Measurements from ENCODE around the gene KRTCAP2.
"Not testable (repeated sequence)": the region's sequence is repeated elsewhere in the genome, so short reads cannot be mapped to it uniquely, and the experiment has no call there.

The KRTCAP2 gene

DNA sequence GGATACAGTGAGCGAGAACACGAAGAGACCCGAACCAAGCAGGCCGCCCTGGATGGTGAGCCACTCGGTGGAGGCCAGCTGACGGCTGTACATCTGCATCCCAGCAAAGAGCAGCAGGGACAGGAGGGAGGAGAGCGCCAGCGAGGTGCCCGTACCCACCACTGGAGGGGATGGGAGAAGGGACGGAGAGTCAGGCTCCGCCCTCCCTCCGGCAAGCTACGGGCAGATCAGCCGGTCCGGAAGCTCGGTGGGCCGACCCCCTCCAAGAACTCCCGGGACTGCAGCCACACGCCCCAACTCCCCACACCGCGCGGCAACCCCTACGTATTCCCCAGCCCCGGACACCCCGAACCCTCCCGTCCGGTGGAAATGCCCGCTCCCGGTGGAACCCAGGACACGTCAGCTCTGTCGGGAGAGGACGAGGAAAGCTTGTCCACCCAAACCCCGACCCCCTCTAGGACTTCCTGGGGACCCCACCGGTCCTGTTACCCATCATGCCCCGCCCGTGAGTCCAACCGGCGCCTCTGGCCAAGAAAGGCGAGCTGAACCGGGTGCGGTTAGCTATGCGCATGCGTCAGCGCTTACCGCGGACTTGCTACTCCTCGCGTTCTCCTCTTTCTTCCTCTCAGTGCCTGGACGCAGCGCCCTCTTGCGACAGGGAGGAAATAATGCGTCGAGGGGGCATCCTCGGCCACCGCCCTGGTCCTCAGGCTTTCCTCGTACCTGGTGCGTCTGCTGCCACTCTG, at the start of gene KRTCAP2:
TSS of gene KRTCAP2 (minus strand) at position 573 of the 746 bp plus-strand sequence. CDS start at position 493, 80 bp downstream.
- DNase-seq (ENCODE audit: low read depth), result peak; percentile 94

DNA sequence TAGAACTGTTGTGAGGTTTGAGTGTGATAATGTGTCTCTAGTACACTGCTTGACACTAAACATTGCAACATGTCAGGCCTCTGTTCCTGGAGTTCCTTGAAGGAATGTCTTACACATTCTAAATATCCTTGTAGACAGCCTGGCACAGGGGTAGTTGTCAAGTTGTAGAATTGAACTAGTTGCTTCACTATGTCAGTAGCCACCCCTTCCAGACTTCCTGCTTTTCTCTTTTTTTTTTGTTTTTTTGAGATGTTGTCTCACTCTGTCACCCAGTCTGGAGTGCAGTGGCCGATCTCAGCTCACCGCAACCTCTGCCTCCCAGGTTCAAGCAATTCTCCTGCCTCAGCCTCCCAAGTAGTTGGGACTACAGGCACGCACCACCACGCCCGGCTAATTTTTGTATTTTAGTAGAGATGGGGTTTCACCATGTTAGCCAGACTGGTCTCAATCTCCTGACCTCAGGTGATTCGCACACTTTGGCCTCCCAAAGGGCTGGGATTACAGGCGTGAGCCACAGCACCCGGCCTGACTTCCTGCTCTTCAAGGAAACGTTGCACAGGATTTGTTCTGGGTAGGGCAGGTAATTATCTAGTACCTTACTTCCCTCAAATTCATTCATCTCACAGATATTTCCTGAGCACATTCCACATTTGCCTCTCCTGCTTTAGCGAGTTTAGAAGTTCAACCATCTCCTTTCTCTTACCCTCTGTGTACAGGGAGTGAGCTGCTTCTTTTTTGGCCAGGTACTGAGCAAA, 47.3 kb upstream of the KRTCAP2 start:
- not testable (repeated sequence) for DNase-seq (ENCODE audit: low read depth)

DNA sequence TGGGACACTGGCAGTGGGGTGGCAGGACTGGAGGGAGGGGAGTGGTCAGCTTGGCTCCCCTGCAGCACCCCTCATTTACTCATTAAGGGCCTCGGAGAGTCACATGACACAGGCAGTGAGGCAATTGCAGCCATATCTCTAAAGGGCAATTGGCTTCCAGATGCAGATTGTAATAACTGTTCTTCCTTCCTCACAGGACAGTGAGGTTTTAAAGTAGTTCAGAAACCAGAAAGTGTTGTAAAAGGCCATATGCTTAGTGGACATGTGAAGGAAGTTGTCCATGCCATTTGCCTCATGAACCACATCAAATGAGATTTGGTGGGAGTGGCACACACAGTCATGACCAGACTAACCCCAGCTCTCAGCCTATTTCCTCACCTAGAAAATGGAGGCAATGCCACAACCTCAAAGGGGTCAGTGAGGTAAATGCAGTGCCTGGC, 46.5 kb upstream of the KRTCAP2 start:
- peak; percentile 38 for DNase-seq (ENCODE audit: low read depth)

DNA sequence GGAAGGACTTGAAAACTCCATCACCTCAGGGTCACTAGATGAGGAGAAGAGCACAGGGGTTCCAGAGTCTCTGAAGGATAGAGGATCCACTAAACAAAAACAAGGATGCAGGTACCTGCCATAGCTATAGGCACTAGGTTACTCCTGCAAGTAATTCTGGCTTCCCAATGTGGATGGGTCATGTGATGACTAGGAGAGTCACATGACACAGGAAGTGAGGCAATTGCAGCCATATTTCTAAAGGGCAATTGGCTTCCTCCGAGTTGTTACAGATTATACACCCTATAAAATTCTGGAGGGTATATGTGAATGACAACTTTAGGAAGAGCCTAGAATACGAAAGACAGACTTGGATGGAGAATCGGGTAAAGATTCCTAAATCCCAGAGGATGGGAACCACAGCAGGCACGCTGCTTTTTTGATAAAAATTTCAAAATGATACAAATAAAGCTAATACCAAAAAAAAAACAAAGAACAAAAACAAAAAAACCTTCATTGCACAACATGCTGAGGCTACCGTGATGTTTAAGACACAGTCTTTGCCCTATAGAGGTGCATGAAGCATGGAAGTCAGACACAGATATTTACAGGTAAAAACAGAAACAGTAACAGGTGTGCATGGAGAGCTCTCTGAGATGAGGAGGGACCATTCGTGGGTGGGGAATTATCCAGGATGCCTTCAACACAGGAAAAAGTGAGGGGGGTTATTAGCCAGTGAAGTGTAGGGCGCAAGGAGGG, 45.9 kb upstream of the KRTCAP2 start:
- peak; percentile 72 for DNase-seq (ENCODE audit: low read depth)

DNA sequence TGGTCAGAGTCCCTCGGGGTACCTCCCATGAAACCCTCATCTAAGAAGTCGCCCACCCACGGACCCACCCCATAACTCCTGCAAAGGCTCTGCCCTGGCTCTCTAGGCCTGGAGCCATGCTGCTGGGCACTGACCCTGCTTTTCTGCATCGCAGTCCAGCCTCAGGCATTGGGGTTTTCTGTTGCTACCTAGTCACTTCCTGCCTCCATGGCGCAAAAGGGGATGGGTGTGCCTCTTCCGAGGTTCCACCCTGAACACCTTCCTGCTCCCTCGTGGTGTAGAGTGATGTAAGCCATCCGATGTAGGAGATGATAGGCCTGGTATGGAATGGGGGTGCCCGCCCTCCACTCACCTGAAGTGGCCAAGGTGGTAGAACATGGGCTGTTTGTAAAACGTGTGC, 41.6 kb upstream of the KRTCAP2 start:
- not testable (repeated sequence) for DNase-seq (ENCODE audit: low read depth)

DNA sequence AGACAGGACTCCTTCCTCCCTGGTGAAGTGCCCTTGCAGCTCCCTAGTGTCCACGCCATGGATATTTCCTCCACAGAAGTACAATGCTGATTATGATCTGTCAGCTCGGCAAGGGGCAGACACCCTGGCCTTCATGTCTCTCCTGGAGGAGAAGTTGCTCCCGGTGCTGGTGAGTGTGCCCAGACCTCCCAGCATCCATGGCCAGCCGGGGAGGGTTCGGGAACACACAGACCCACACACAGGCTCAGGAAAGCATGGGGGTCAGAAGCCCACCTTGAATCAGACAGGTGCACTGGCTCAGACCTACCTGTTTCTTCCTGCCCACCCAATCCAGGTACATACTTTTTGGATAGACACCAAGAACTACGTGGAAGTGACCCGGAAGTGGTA, 38.9 kb upstream of the KRTCAP2 start:
- DNase-seq (ENCODE audit: low read depth), result not testable (repeated sequence)

DNA sequence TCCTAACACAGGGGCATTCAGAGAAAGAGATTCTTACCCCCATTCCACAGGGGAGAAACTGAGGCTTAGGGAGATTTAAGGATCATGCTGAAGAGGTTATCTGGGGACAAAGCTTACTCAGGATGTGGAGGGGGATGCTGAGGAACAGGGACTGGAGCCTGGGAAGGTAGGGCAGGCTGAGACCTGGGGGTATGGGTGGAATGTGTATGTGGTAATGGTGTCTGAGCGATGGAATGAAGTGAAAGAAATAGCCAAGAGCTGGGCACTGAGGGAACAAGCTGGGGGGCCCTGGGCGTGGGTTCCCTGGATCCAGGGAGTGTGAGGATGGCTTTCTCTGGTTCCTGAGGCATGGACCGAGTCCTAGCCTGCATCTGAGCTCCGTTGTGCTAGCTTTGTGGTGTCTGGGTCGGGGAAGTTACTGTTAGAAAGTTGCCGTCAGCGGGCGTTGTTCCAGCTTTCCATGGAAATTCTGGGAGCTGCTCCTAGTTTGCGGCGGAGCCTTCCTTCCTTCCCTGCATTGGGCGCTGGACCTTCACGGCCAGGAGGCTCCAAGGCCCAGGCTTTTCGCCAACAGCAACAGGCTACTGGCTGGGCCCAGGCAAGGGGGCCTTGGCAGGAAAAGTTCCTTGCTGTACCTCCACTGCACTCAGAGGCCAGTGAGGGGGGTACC, 38.4 kb upstream of the KRTCAP2 start:
- DNase-seq (ENCODE audit: low read depth), result not testable (repeated sequence)

DNA sequence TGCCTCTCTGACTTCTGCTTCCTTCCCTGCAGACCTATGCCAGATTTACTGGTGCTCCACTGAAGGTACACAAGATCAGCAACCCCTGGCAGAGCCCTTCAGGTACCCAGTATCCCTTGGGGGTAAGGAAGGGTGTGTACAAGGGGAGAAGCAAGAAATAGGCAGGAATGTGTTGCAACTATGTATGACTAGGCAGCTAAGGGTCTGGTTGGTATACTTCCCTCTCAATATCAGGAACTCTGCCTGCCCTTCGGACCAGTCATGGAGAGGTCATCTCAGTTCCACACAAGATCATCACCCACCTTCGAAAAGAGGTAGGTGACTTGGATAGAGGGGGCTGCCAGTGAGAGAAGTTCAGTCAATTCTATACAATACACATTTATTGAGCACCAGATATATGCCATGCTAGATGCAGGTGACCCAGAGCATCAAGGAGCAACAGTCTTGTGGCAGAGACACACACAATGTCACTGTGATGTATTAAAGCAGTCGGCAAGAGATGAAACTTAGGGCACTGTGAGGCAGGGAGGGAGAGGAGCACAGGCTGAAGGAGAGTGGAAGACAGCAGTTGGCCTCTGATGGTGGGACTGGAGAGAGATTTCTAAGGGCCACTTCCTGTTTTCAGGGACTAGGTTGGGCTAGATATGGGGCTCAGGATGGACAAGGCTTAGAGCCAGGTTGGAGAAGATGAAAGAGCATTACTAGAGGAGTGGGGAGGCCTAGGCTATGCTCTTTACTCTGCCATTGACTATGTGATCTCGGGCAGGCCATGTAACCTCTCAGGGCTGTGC, 37.4 kb upstream of the KRTCAP2 start:
- DNase-seq (ENCODE audit: low read depth), result no peak

DNA sequence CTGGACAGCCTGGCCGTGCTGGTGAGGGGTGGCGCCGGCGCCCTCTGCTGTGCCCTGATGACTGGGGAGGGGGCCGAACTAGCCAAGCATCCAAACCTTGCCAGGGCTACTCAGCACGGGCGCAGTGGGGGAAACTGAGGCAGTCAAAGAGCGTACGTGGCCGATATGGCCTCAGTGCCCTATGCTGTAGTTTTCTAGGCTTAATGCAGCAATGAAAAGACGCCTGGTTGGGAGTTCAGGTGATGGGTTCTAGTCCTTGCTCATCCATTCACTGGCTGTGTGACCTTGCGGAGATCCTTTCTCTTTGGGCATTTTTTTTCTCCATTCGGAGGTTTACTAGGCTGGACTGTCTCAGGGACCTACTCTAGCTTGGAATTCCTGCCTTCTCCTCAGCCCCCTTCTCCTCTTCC, 36.2 kb upstream of the KRTCAP2 start:
- no peak for DNase-seq (ENCODE audit: low read depth)

DNA sequence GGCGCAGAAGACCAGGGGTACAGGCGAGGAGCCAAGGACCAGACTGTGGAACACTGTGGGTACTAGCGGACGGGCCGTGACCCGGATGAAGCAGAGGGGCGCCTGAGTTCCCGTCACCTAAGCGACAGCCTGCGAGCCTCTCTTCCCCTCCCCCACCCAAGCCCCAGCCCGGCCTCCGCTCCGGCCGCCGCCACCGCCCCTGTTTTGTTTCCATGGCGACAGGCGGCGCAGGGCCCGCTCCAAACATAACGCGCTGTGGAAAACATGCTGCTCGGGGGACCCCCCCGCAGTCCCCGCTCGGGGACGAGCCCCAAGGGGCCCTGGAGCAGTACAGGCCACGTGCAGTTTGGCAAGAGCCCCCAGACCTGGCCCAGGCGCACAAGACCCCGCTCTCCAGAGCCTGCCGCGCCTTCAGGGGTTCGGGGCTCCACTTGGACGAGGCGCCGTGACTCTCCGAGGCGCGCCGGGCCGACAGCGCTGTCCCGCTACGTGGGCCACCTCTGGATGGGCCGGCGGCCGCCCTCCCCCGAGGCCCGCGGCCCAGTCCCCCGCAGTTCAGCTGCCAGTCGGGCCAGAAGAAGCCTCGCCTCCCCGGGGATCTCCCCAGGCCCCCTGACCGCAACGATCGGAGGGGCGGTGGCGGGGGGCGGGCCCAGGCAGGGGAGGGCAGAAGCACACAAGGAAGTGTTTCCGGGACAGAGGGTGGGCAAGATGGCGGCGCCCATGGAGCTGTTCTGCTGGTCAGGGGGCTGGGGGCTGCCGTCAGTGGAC, 35.6 kb upstream of the KRTCAP2 start, which contains the start of gene MTX1:
TSS of gene MTX1 (plus strand) at position 155 of the 771 bp plus-strand sequence. CDS start at position 265, 110 bp downstream.
- DNase-seq (ENCODE audit: low read depth), result peak; percentile 83

DNA sequence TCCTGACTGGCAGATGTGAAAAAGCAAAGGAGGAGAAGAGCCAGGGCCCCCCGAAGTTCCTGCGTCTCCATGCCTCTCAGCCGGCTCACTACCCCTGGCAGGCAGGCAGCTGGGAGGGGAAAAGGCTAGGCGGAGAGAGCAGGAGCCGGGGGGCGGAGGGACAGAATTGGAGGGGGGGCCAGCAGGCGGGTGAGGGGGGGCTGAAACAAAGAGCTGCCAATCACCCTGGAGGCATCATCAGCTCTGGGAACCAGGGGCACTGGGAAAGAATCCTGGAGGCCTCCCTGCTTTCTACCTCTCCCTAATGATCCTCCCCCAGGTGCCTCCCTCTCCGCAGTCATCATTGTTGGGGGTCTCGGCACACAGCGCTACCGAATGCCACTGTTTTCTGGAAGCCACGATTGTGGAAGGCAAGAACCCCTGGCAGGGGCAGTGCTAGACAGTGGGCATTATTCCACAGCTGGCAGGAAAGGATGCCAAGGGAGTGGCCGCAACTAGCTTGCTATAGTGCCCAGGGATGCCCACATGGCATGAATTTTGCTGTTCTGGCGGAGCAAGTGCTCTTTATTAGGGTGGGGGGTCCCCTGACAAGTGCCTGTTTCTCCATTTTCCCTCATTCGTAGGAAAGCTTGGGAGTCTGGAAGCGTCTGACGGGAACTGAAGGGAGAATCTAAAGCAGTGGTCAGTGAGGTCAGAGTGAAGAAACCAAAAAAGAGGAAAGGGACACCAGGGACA, 34.9 kb upstream of the KRTCAP2 start, which contains the start of gene THBS3:
TSS of gene THBS3 (minus strand) at position 92 of the 735 bp plus-strand sequence. CDS start at position 71, 21 bp downstream.
- peak; percentile 35 for DNase-seq (ENCODE audit: low read depth)

DNA sequence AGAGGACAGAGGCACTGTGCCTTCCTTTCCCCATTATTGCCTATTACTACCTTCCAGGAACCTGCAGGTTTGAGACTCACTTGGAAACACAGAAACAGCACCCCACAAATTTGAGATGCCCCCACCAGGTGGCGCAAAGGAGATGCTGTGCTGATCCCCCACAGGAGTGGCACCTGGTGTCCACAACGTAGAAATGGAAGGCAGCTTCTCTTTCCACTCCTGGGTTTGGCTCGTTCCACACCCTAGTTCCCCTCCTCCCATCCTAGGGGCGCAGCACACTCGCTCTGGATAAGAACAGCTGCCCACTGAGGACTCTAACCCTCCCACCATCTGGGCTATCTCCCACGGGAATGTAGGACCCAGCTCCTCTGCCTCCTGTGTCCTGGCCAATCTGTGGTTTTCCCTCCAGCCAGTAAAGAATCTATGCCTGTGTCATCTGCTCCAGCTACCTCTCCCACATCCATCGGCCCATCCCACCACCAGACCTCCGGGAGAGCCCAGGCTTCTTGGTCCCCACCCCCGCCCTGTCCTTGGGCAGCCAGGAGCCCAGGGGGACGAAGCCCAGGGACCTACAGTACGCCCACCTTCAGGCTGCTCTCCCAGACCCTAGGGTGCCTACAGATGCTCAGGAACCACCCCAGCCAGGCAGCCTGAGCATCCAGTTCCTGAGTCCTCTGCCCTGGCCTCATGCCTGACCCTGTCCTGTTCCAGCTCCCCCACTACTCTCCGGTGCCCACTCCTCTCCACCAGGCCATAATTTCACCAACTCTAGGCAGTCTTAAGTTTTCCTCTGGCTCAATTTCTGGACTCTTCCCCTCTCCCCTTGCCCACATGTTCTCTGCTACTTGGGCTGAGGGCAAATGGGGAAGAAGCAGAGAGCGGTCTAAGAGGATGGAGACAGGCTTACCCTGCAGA, 34.0 kb upstream of the KRTCAP2 start:
- peak; percentile 81 for DNase-seq (ENCODE audit: low read depth)

DNA sequence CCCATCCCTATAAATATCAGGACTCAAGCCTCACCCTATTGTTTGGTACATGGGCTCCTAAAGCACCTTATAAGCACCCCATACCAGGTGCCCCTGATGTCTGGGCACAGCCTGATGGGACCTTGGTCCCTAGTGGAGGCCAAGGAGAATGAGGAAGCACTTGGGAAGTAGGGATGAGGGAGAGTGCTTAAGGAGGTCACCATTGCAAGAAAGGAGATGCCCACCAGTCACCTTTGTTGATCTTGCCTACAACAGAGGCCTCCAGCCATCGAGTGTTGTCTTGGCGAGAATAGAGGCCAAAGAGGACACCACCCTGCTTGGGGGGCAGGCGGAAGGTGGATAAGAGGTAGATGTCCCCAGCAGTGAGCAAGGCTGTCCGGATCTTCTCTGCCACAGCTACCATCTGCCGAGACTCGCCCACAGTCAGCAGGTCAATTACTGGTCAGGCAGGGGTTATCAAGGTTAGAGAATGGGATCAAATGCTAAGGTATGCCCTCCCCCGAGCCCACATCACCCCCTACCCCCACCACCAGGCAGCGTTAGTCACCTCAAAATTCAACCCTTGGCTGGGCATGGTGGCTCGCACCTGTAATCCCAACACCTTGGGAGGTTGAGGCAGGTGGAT, 33.0 kb upstream of the KRTCAP2 start:
- no peak for DNase-seq (ENCODE audit: low read depth)

DNA sequence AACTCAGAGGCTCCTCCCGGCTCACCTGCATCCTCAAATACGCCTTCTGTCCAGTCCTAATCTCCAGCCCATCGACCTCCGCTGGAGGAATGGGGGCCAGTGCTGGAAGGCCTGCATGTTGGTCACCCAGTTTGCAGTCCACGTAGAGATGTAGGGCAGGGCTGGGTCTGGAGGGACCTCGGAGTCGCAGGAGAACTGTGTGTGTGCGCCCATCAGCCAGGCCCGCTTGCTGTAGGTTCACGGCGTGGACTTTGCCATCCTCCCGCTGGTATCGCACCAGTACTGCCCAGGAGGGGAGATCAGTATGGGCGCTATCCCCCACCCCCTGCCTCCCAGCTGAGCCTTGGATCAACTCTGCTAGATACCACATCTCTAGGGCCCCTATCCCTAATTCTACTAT, 31.9 kb upstream of the KRTCAP2 start:
- no peak for DNase-seq (ENCODE audit: low read depth)

DNA sequence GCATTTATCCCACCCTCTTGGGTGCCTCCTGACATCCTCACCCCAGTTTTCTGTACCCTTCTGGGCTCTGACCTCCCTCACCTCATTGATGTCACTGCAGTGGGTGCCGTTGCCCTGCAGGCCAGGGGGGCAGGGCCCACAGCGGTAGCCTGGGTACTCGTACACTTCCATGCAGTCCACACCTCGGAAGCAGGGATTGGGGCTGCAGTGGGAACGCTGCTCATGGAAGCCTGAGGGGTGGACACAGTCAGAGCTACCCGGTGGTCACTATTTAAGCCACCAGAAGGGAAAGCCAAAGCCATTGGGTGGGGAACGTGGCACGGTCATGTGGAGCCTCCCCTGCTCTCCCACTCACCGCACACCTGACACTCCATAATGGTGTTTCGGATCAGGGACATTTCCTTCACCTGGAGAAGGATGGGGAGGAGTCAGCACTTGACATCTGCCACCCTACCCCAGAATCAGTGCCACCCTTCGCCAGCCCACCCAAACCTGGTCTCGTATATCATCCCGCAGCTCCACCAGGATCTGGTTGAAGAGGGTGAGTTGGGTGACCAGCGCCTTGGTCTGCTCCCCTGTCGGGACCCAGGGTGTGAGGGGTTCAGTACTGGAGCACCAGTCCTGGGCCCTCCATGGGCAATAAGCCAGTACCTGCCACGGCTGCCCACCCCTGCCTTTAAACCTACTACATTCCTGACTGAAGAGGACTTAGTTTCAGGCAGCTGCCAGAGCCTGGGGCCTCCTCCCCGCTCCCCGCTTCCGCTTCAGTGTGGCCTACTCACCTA, 29.8 kb upstream of the KRTCAP2 start:
- DNase-seq (ENCODE audit: low read depth), result no peak

DNA sequence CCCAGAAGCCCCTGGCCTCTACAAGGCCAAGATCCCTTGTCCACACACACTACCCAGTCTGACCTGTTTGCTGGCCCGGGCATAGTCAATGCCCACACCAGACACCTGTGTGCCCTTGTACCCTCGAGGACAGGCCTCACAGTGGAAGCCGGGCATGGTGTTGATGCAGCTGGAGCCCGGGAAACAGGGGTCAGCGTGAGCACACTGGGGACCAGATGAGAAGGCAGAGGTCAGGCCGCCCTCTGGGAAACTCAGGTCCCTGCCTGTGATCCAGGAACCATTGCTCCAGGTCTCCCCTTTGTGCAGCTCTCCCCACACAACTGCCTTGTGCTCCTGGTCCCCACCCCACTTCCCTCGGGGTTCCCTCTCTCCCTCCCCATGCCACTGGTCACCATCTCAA, 29.1 kb upstream of the KRTCAP2 start:
- no peak for DNase-seq (ENCODE audit: low read depth)

DNA sequence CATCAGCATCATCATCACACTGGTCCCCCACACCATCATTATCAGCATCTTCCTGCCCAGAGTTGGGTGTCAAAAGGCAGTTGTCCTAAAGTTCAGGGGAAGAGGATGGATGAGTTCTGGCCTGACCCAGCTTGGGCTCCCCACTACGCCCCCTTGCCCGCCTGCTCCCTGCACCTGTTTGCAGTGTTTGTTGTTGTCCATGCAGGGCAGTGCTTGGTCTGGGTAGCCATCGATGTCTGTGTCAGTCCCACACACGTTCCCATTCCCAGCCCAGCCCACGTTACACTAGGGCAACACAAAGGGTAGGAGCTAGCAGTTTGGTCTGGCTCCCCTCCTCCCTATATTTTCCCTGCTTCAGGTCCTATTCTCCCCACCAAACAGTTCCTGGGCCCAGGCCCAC, 27.8 kb upstream of the KRTCAP2 start:
- no peak for DNase-seq (ENCODE audit: low read depth)
